SK-N-SH treated with all-trans-retinoic acid at 6 μM for 48 hours (cell line): ENCODE measurements around the gene PLCB1.

Experiments used
- ARNTL ChIP-seq: fragments of 450-650 bp; formaldehyde crosslinking; IDR thresholded peaks from 2 replicates; pipeline ENCODE4 v1.5.0; 2020; ENCODE audit warnings: low read depth, mild to moderate bottlenecking, moderate library complexity, borderline replicate concordance
- CSDC2 ChIP-seq: fragments of 250-450 bp; sonication (Bioruptor Pico); IDR thresholded peaks from 2 replicates; pipeline ENCODE4 v1.5.0; 2020; ENCODE audit warnings: mild to moderate bottlenecking, moderate library complexity

- TF ChIP-seq CSDC2 (CRISPR knock-in tag) (no peak), ARNTL (CRISPR knock-in tag) (no peak)
These were observed 5.9 kb upstream of the PLCB1 start for GRCh38 chr20:8126181-8126580.
